IMR-90 (cell line): ENCODE results near the gene ZNF502. TPM values are rescaled to one million over a fixed set of nuclear protein-coding genes. Genes with fewer than 3 reads are reported as not detected.

Source experiments
- ATAC-seq: fragments of 200-7000 bp; cut with Tn5 transposase; 2 replicates; pipeline ENCODE4 v1.9.1; 2020; ENCODE audit warnings: low read depth, mild to moderate bottlenecking, moderate library complexity
- BruUV-seq: library from RNA; stranded (reverse); fragments of 400-500 nt; replicated peaks from 2 replicates; lab custom pipeline; 2021; lab: Mats Ljungman, UMichigan
- CTCF ChIA-PET: fragments of 300-600 bp; formaldehyde crosslinking; extraction: SDS; loops from one replicate; lab custom pipeline; 2021; ENCODE audit warnings: antibody characterized with exemption; lab: Yijun Ruan, JAX
- POLR2A ChIA-PET: fragments of 300-600 bp; sonication (Branson Sonifier 250); formaldehyde crosslinking; loops from one replicate; lab custom pipeline; 2022; ENCODE audit warnings: antibody characterized with exemption; ENCODE audit not compliant: unreplicated experiment; lab: Charles Lee
- DNase-seq: peaks from one replicate; pipeline ENCODE4 v3.0.0; 2013
- H2AFZ ChIP-seq: replicated peaks from 2 replicates; pipeline ENCODE3; 2013; ENCODE audit warnings: low read length, mild to moderate bottlenecking; ENCODE audit not compliant: poor library complexity
- H2AK5ac ChIP-seq: 2 replicates; pipeline ENCODE4 v1.6.1; 2013; ENCODE audit warnings: low read depth, low read length, inconsistent platforms
- H2AK9ac ChIP-seq: replicated peaks from 2 replicates; pipeline ENCODE3; 2013; ENCODE audit warnings: mild to moderate bottlenecking, low read depth, low read length, moderate library complexity; ENCODE audit not compliant: poor library complexity
- H2BK120ac ChIP-seq: 2 replicates; pipeline ENCODE4 v1.6.1; 2013; ENCODE audit warnings: low read depth, low read length, inconsistent platforms
- H2BK15ac ChIP-seq: 3 replicates; pipeline ENCODE4 v1.6.1; 2013; ENCODE audit warnings: low read depth, low read length, inconsistent platforms
- H2BK20ac ChIP-seq: 2 replicates; pipeline ENCODE4 v1.6.1; 2013; ENCODE audit warnings: low read depth, mild to moderate bottlenecking, inconsistent platforms, low read length, moderate library complexity
- H2BK5ac ChIP-seq: 2 replicates; pipeline ENCODE4 v1.6.1; 2013; ENCODE audit warnings: mild to moderate bottlenecking, low read depth, low read length, inconsistent platforms; ENCODE audit not compliant: poor library complexity, severe bottlenecking
- H3K14ac ChIP-seq: replicated peaks from 2 replicates; pipeline ENCODE4 v1.6.1; 2013; ENCODE audit warnings: low read depth, low read length, inconsistent platforms
- H3K18ac ChIP-seq: 2 replicates; pipeline ENCODE4 v1.6.1; 2013; ENCODE audit warnings: low read depth, low read length, control low read depth
- H3K23ac ChIP-seq: 2 replicates; pipeline ENCODE4 v1.6.1; 2013; ENCODE audit warnings: low read depth, low read length, inconsistent platforms
- H3K27ac ChIP-seq: 2 replicates; pipeline ENCODE4 v1.5.1; 2013; ENCODE audit warnings: mild to moderate bottlenecking, control low read depth, low read length; ENCODE audit not compliant: insufficient read depth
- H3K27me3 ChIP-seq: 2 replicates; pipeline ENCODE4 v1.6.1; 2013; ENCODE audit warnings: low read length; ENCODE audit not compliant: control insufficient read depth, insufficient read depth
- H3K36me3 ChIP-seq: 2 replicates; pipeline ENCODE4 v1.6.1; 2013; ENCODE audit warnings: low read length, mixed read lengths; ENCODE audit not compliant: control insufficient read depth, insufficient read depth
- H3K4ac ChIP-seq: 2 replicates; pipeline ENCODE4 v1.6.1; 2013; ENCODE audit warnings: low read depth, low read length, inconsistent platforms
- H3K4me1 ChIP-seq: 2 replicates; pipeline ENCODE4 v1.6.1; 2013; ENCODE audit warnings: low read length, mixed read lengths; ENCODE audit not compliant: control insufficient read depth, insufficient read depth
- H3K4me2 ChIP-seq: 2 replicates; pipeline ENCODE4 v1.6.1; 2013; ENCODE audit warnings: low read depth, mild to moderate bottlenecking, control low read depth, low read length, moderate library complexity
- H3K4me3 ChIP-seq: 2 replicates; pipeline ENCODE4 v1.5.1; 2013; ENCODE audit warnings: low read depth, mild to moderate bottlenecking, control low read depth, low read length, moderate library complexity; ENCODE audit not compliant: insufficient read depth
- H3K56ac ChIP-seq: 2 replicates; pipeline ENCODE4 v1.6.1; 2013; ENCODE audit warnings: low read length, inconsistent platforms; ENCODE audit not compliant: insufficient read depth; ENCODE audit errors: extremely low read depth
- H3K79me1 ChIP-seq, 2 experiments: 2 replicates each; pipeline ENCODE4 v1.6.1; 2013; ENCODE audit warnings: low read length in 2 of 2, inconsistent platforms in 1 of 2, low read depth in 1 of 2
- H3K9ac ChIP-seq: 2 replicates; pipeline ENCODE4 v1.6.1; 2013; ENCODE audit warnings: low read depth, low read length, control low read depth
- H3K9me1 ChIP-seq: 2 replicates; pipeline ENCODE4 v1.6.1; 2013; ENCODE audit warnings: low read length, inconsistent platforms; ENCODE audit not compliant: insufficient read depth
- H3K9me3 ChIP-seq: 2 replicates; pipeline ENCODE4 v1.6.1; 2013; ENCODE audit warnings: low read length; ENCODE audit not compliant: control insufficient read depth, insufficient read depth
- H4K20me1 ChIP-seq: 2 replicates; pipeline ENCODE4 v1.6.1; 2013; ENCODE audit warnings: low read length, inconsistent platforms; ENCODE audit not compliant: insufficient read depth
- H4K5ac ChIP-seq: 2 replicates; pipeline ENCODE4 v1.6.1; 2013; ENCODE audit warnings: mild to moderate bottlenecking, low read depth, low read length, control low read depth
- H4K8ac ChIP-seq, 2 experiments: 2 replicates each; pipeline ENCODE4 v1.6.1; 2013; ENCODE audit warnings: low read depth in 2 of 2, low read length in 2 of 2, control low read depth in 1 of 2, inconsistent platforms in 1 of 2
- H4K91ac ChIP-seq: 2 replicates; pipeline ENCODE4 v1.6.1; 2013; ENCODE audit warnings: low read depth, low read length, inconsistent platforms; ENCODE audit not compliant: insufficient read depth
- BHLHE40 ChIP-seq: fragments of 150-350 bp; IDR thresholded peaks from 2 replicates; pipeline ENCODE4 v1.6.1; 2016; ENCODE audit warnings: mild to moderate bottlenecking, low read depth, low read length
- CEBPB ChIP-seq: IDR thresholded peaks from 2 replicates; pipeline ENCODE4 v1.6.1; 2012; ENCODE audit warnings: low read depth, low read length, improper control_type of control experiment
- CHD1 ChIP-seq: IDR thresholded peaks from 2 replicates; pipeline ENCODE4 v1.6.1; 2012; ENCODE audit warnings: low read depth, low read length, improper control_type of control experiment
- FOS ChIP-seq: fragments of 150-350 bp; IDR thresholded peaks from 2 replicates; pipeline ENCODE4 v1.6.1; 2016; ENCODE audit warnings: low read depth, low read length
- MAFK ChIP-seq: IDR thresholded peaks from 2 replicates; pipeline ENCODE4 v1.6.1; 2012; ENCODE audit warnings: low read depth, low read length, improper control_type of control experiment
- MAZ ChIP-seq: IDR thresholded peaks from 2 replicates; pipeline ENCODE4 v1.6.1; 2012; ENCODE audit warnings: low read depth, mild to moderate bottlenecking, low read length, improper control_type of control experiment, moderate library complexity, borderline replicate concordance
- MXI1 ChIP-seq: IDR thresholded peaks from 2 replicates; pipeline ENCODE4 v1.6.1; 2012; ENCODE audit warnings: low read depth, mild to moderate bottlenecking, low read length, moderate library complexity, borderline replicate concordance
- NFE2L2 ChIP-seq: fragments of 150-350 bp; IDR thresholded peaks from 2 replicates; pipeline ENCODE4 v1.6.1; 2016; ENCODE audit warnings: low read depth, mild to moderate bottlenecking, low read length
- POLR2A ChIP-seq: IDR thresholded peaks from 2 replicates; pipeline ENCODE4 v1.6.1; 2012; ENCODE audit warnings: mild to moderate bottlenecking, low read depth, low read length
- RAD21 ChIP-seq: IDR thresholded peaks from 2 replicates; pipeline ENCODE4 v1.6.1; 2012; ENCODE audit warnings: low read length, improper control_type of control experiment
- RCOR1 ChIP-seq: IDR thresholded peaks from 2 replicates; pipeline ENCODE4 v1.6.1; 2012; ENCODE audit warnings: mild to moderate bottlenecking, low read length, improper control_type of control experiment; ENCODE audit not compliant: insufficient replicate concordance
- RFX5 ChIP-seq: IDR thresholded peaks from 2 replicates; pipeline ENCODE4 v1.8.0; 2012; ENCODE audit warnings: low read depth, mild to moderate bottlenecking, low read length, moderate library complexity
- SMC3 ChIP-seq: fragments of 150-350 bp; IDR thresholded peaks from 2 replicates; pipeline ENCODE4 v1.6.1; 2016; ENCODE audit warnings: low read depth, mild to moderate bottlenecking, antibody characterized with exemption, low read length, moderate library complexity
- WGBS, 2 experiments: methylation state at CpG; one replicate each; pipeline versions ENCODE4 v1.1.5 to v1.1.7; 2013; ENCODE audit warnings: missing lambda C conversion rate in 2 of 2; ENCODE audit not compliant: insufficient read length in 1 of 2; ENCODE audit errors: extremely low coverage in 2 of 2; 5-methylcytosine and 5-hydroxymethylcytosine counted together
- dilution Hi-C: fragments of 300-500 bp; cut with HindIII; formaldehyde crosslinking; loops from one replicate; pipeline ENCODE4 v1.14.3; 2018; ENCODE audit warnings: low sequenced_read_pairs; ENCODE audit not compliant: unreplicated experiment
- in situ Hi-C: fragments of 300-500 bp; cut with MboI; formaldehyde crosslinking; loops from 3 replicates; pipeline ENCODE4 v1.14.3; 2019; ENCODE audit warnings: low sequenced_read_pairs, inconsistent platforms, mixed read lengths
- intact Hi-C: fragments of 100-400 bp; cut with micrococcal nuclease; formaldehyde crosslinking; loops from 2 replicates; pipeline ENCODE4 v1.10.0; 2022
- polyA plus RNA-seq, 3 experiments: library from polyadenylated mRNA; depleted of rRNA; stranded (reverse); fragments of >200 nt; gene quantifications; 2 replicates each; pipeline ENCODE4 v1.2.3, GENCODE V29; 2012; ENCODE audit warnings: low replicate concordance in 1 of 3
- total RNA-seq: library from RNA; depleted of rRNA; stranded (reverse); fragments of >200 nt; gene quantifications from 2 replicates; pipeline ENCODE4 v1.2.3, GENCODE V29; 2012
- TF ChIP-seq, protein P1 (sequence below): fragments of 150-350 bp; IDR thresholded peaks from 2 replicates; pipeline ENCODE4 v1.6.1; 2017; ENCODE audit warnings: mild to moderate bottlenecking, antibody characterized with exemption, low read length, low read depth
- TF ChIP-seq, protein P2 (sequence below): conservative IDR thresholded peaks from 2 replicates; pipeline ENCODE4 v1.5.1; 2012; ENCODE audit warnings: mild to moderate bottlenecking, low read depth, low read length, improper control_type of control experiment
- TF ChIP-seq, protein P3 (sequence below): fragments of 150-350 bp; IDR thresholded peaks from 2 replicates; pipeline ENCODE4 v1.6.1; 2016; ENCODE audit warnings: low read depth, mild to moderate bottlenecking, low read length, moderate library complexity, borderline replicate concordance

The ZNF502 gene
- total and polyA plus RNA-seq, 2 of the 4 experiments (the other 2 are of a cell fraction): 2.1 to 5.7 TPM

DNA sequence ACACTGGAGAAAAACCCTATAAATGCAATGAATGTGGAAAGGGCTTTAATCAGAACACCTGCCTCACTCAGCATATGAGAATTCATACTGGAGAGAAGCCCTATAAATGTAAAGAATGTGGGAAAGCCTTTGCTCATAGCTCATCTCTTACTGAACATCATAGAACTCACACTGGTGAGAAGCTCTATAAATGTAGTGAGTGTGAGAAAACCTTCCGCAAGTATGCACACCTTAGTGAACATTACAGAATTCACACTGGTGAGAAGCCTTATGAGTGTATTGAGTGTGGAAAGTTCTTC lies 9.6 kb downstream of the ZNF502 start:
- no CpG with 5 or more reads among the region's 1 CpG for WGBS, 2 experiments
- Histone ChIP-seq H2BK5ac (no peak overlapping the region), H3K23ac (no peak overlapping the region), H3K18ac (no peak overlapping the region), H4K91ac (no peak overlapping the region), H3K9me3 (peaks cover 81% of the 10 kb centered on the region), H4K8ac (no peak overlapping the region), H3K4me2 (no peak overlapping the region), H3K9ac (no peak overlapping the region), H2AK9ac (no peak overlapping the region), H2BK15ac (no peak overlapping the region), H3K36me3 (peaks cover 15% of the 10 kb centered on the region), H2BK120ac (no peak overlapping the region), H4K5ac (no peak overlapping the region), H3K9me1 (no peaks in the 10 kb centered on the region), H3K4me1 (no peaks in the 10 kb centered on the region), H3K27ac (no peak overlapping the region), H2AK5ac (no peak overlapping the region), H3K27me3 (no peaks in the 10 kb centered on the region), H3K4ac (no peak overlapping the region), H3K79me1 (no peaks in the 10 kb centered on the region; a peak in 1 of 4 replicates), H3K56ac (no peak overlapping the region), H3K14ac (no peak overlapping the region), H3K4me3 (no peak overlapping the region), H2AFZ (no peak overlapping the region), H2BK20ac (no peak overlapping the region), H4K20me1 (no peaks in the 10 kb centered on the region)
- POLR2A ChIA-PET: no interaction called here
- intact Hi-C loops (no loop called here), dilution Hi-C loops (no loop called here), in situ Hi-C loops (no loop called here)
- BruUV-seq: no TSS peak
- CTCF ChIA-PET: no interaction called here
- ATAC-seq: no peak
- TF ChIP-seq POLR2A (no peak), RAD21 (no peak), MAFK (no peak), NFE2L2 (no peak), SMC3 (no peak), FOS (no peak), MAZ (no peak), BHLHE40 (no peak), MXI1 (no peak), RFX5 (no peak), RCOR1 (no peak), CEBPB (no peak), CHD1 (no peak)
- TF ChIP-seq, protein P1, sequence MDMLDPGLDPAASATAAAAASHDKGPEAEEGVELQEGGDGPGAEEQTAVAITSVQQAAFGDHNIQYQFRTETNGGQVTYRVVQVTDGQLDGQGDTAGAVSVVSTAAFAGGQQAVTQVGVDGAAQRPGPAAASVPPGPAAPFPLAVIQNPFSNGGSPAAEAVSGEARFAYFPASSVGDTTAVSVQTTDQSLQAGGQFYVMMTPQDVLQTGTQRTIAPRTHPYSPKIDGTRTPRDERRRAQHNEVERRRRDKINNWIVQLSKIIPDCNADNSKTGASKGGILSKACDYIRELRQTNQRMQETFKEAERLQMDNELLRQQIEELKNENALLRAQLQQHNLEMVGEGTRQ: no peak
- TF ChIP-seq, protein P2, sequence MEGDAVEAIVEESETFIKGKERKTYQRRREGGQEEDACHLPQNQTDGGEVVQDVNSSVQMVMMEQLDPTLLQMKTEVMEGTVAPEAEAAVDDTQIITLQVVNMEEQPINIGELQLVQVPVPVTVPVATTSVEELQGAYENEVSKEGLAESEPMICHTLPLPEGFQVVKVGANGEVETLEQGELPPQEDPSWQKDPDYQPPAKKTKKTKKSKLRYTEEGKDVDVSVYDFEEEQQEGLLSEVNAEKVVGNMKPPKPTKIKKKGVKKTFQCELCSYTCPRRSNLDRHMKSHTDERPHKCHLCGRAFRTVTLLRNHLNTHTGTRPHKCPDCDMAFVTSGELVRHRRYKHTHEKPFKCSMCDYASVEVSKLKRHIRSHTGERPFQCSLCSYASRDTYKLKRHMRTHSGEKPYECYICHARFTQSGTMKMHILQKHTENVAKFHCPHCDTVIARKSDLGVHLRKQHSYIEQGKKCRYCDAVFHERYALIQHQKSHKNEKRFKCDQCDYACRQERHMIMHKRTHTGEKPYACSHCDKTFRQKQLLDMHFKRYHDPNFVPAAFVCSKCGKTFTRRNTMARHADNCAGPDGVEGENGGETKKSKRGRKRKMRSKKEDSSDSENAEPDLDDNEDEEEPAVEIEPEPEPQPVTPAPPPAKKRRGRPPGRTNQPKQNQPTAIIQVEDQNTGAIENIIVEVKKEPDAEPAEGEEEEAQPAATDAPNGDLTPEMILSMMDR: no peak
- TF ChIP-seq, protein P3, sequence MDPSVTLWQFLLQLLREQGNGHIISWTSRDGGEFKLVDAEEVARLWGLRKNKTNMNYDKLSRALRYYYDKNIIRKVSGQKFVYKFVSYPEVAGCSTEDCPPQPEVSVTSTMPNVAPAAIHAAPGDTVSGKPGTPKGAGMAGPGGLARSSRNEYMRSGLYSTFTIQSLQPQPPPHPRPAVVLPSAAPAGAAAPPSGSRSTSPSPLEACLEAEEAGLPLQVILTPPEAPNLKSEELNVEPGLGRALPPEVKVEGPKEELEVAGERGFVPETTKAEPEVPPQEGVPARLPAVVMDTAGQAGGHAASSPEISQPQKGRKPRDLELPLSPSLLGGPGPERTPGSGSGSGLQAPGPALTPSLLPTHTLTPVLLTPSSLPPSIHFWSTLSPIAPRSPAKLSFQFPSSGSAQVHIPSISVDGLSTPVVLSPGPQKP: no peak
- DNase-seq: no peak
